Testis (tissue), 2 donors: ENCODE data around the gene EIF3K.

Source experiments
- POLR2A ChIP-seq: fragments of 450-650 bp; IDR thresholded peaks from one replicate; pipeline ENCODE4 v1.6.1; 2017; ENCODE audit warnings: antibody characterized with exemption, mild to moderate bottlenecking, moderate library complexity
- TF ChIP-seq, protein P1 (sequence below), 3 experiments: fragments of 450-650 bp in 2 of 3; fragments of 200-600 bp in 1 of 3; sonication (generic) in 1 of 3; IDR thresholded peaks; one replicate each; pipeline ENCODE4 v1.5.1; 2016 to 2019; ENCODE audit warnings: antibody characterized with exemption in 3 of 3, mild to moderate bottlenecking in 2 of 3, moderate library complexity in 1 of 3

DNA sequence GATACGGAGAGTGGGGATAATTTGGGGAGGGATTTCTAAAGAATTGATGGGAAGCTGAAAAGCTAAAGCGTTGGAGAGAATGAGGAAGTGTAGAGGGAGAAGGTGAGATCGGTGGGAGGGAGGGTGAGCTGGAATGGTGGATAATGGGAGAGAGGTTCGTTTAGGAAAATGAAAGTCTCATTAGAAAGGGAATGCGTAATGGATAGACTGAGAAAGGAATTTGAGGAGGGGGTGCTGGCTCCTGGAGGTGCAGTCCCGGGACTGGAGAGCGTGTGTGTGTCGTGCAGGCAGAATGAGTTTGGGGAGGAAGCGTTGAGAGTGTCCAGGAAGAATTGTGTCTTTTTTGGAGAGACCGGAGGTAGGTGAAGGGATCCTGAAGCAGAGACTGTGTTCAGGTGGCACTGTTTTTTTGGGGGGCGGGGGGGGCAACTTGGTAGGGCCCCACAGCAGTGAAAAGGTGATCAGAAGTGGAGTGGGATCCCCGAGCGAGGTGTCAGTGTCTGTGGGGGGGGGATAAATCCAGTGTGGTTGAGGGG is 29.8 kb downstream of the EIF3K start:
- TF ChIP-seq, protein P1, sequence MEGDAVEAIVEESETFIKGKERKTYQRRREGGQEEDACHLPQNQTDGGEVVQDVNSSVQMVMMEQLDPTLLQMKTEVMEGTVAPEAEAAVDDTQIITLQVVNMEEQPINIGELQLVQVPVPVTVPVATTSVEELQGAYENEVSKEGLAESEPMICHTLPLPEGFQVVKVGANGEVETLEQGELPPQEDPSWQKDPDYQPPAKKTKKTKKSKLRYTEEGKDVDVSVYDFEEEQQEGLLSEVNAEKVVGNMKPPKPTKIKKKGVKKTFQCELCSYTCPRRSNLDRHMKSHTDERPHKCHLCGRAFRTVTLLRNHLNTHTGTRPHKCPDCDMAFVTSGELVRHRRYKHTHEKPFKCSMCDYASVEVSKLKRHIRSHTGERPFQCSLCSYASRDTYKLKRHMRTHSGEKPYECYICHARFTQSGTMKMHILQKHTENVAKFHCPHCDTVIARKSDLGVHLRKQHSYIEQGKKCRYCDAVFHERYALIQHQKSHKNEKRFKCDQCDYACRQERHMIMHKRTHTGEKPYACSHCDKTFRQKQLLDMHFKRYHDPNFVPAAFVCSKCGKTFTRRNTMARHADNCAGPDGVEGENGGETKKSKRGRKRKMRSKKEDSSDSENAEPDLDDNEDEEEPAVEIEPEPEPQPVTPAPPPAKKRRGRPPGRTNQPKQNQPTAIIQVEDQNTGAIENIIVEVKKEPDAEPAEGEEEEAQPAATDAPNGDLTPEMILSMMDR (IDR thresholded peaks at IDR 0.05) = no peak
- no peak for TF ChIP-seq POLR2A
